GM23338 (cell line): ENCODE results near the gene TSSC4. TPM values are rescaled to one million over a fixed set of nuclear protein-coding genes. Genes with fewer than 3 reads are reported as not detected.

Source experiments
- ATAC-seq: fragments of 200-7000 bp; cut with Tn5 transposase; 3 replicates; pipeline ENCODE4 v1.9.1; 2020
- DNase-seq: peaks from one replicate; pipeline ENCODE4 v3.0.0-alpha.2; 2015; ENCODE audit warnings: low spot score
- H2AFZ ChIP-seq: fragments of 200-600 bp; sonication (generic); 2 replicates; pipeline ENCODE4 v1.8.0; 2016; ENCODE audit warnings: antibody characterized with exemption, mild to moderate bottlenecking, moderate library complexity
- H3F3A ChIP-seq: fragments of 200-600 bp; sonication (generic); replicated peaks from 2 replicates; pipeline ENCODE4 v1.8.0; 2017; ENCODE audit warnings: antibody characterized with exemption, mixed run types, low read depth
- H3K27ac ChIP-seq: fragments of 200-600 bp; sonication (generic); 2 replicates; pipeline ENCODE4 v1.6.1; 2016; ENCODE audit warnings: low read depth
- H3K27me3 ChIP-seq: fragments of 200-600 bp; sonication (generic); 2 replicates; pipeline ENCODE4 v1.8.0; 2016; ENCODE audit warnings: mild to moderate bottlenecking, mixed run types, moderate library complexity; ENCODE audit not compliant: insufficient read depth
- H3K36me3 ChIP-seq: fragments of 200-600 bp; sonication (generic); 2 replicates; pipeline ENCODE4 v1.8.0; 2016; ENCODE audit warnings: mild to moderate bottlenecking; ENCODE audit not compliant: insufficient read depth
- H3K4me1 ChIP-seq: fragments of 200-600 bp; sonication (generic); 2 replicates; pipeline ENCODE4 v1.8.0; 2016; ENCODE audit warnings: mild to moderate bottlenecking, moderate library complexity; ENCODE audit not compliant: insufficient read depth
- H3K4me2 ChIP-seq: fragments of 200-600 bp; sonication (generic); 2 replicates; pipeline ENCODE4 v1.7.1; 2017; ENCODE audit warnings: mixed run types
- H3K4me3 ChIP-seq: fragments of 200-600 bp; sonication (generic); 2 replicates; pipeline ENCODE4 v1.6.1; 2016; ENCODE audit warnings: mixed run types
- H3K79me2 ChIP-seq: fragments of 200-600 bp; sonication (generic); replicated peaks from 2 replicates; pipeline ENCODE4 v1.8.0; 2017; ENCODE audit warnings: mild to moderate bottlenecking; ENCODE audit not compliant: insufficient read depth
- H3K9me2 ChIP-seq: fragments of 200-600 bp; sonication (generic); 2 replicates; pipeline ENCODE4 v1.8.0; 2017; ENCODE audit not compliant: insufficient read depth
- H4K20me1 ChIP-seq: fragments of 200-600 bp; sonication (generic); replicated peaks from 2 replicates; pipeline ENCODE4 v1.8.0; 2017; ENCODE audit warnings: mild to moderate bottlenecking; ENCODE audit not compliant: insufficient read depth
- H3K27ac Mint-ChIP-seq: 2 replicates; pipeline ENCODE4 v1.8.0; 2020; ENCODE audit warnings: inconsistent platforms, mild to moderate bottlenecking, moderate library complexity, mixed read lengths
- H3K27me3 Mint-ChIP-seq: 3 replicates; pipeline ENCODE4 v1.8.0; 2022; ENCODE audit warnings: low read depth, mild to moderate bottlenecking, moderate library complexity, mixed read lengths, inconsistent platforms; ENCODE audit not compliant: insufficient read depth, poor library complexity
- H3K36me3 Mint-ChIP-seq: 3 replicates; pipeline ENCODE4 v1.8.0; 2021; ENCODE audit warnings: low read depth, mild to moderate bottlenecking, inconsistent platforms, moderate library complexity, mixed read lengths
- H3K4me1 Mint-ChIP-seq: 3 replicates; pipeline ENCODE4 v1.8.0; 2020; ENCODE audit warnings: mild to moderate bottlenecking, inconsistent platforms, mixed read lengths
- H3K4me3 Mint-ChIP-seq: 3 replicates; pipeline ENCODE4 v1.8.0; 2021; ENCODE audit warnings: moderate library complexity, mild to moderate bottlenecking, inconsistent platforms, mixed read lengths
- H3K9me3 Mint-ChIP-seq: 3 replicates; pipeline ENCODE4 v1.8.0; 2020; ENCODE audit warnings: moderate library complexity, mild to moderate bottlenecking, inconsistent platforms, mixed read lengths
- CREB1 ChIP-seq: fragments of 250-450 bp; sonication (Bioruptor Pico); IDR thresholded peaks from 2 replicates; pipeline ENCODE4 v1.5.0; 2020; ENCODE audit warnings: low read depth, mild to moderate bottlenecking, moderate library complexity
- ETS1 ChIP-seq: IDR thresholded peaks from 2 replicates; pipeline ENCODE4 v1.6.1; 2016; ENCODE audit warnings: antibody characterized with exemption
- EZH2 ChIP-seq: fragments of 200-600 bp; sonication (generic); IDR thresholded peaks from one replicate; pipeline ENCODE4 v1.8.0; 2017; ENCODE audit warnings: antibody characterized with exemption, mild to moderate bottlenecking, low read depth; ENCODE audit not compliant: unreplicated experiment
- EZH2phosphoT487 ChIP-seq: fragments of 200-600 bp; sonication (generic); IDR thresholded peaks from one replicate; pipeline ENCODE4 v1.8.1; 2018; ENCODE audit warnings: antibody characterized with exemption; ENCODE audit not compliant: unreplicated experiment
- JUNB ChIP-seq: IDR thresholded peaks from one replicate; pipeline ENCODE4 v1.6.1; 2016; ENCODE audit warnings: antibody characterized with exemption; ENCODE audit not compliant: unreplicated experiment
- NANOG ChIP-seq: IDR thresholded peaks from 2 replicates; pipeline ENCODE4 v1.6.1; 2016; ENCODE audit warnings: antibody characterized with exemption, borderline replicate concordance
- POLR2AphosphoS5 ChIP-seq: IDR thresholded peaks from 2 replicates; pipeline ENCODE4 v1.6.1; 2016; ENCODE audit warnings: antibody characterized with exemption, low read depth
- REST ChIP-seq: IDR thresholded peaks from one replicate; pipeline ENCODE4 v1.6.1; 2018; ENCODE audit warnings: antibody characterized with exemption; ENCODE audit not compliant: unreplicated experiment
- STAT1 ChIP-seq: IDR thresholded peaks from one replicate; pipeline ENCODE4 v1.6.1; 2016; ENCODE audit warnings: antibody characterized with exemption; ENCODE audit not compliant: unreplicated experiment
- ZNF114 ChIP-seq: fragments of 250-450 bp; sonication (Bioruptor Pico); IDR thresholded peaks from 2 replicates; pipeline ENCODE4 v1.5.0; 2020; ENCODE audit warnings: mild to moderate bottlenecking, moderate library complexity
- ZNF331 ChIP-seq: fragments of 250-450 bp; sonication (Bioruptor Pico); IDR thresholded peaks from 2 replicates; pipeline ENCODE4 v1.5.0; 2020; ENCODE audit warnings: low read depth, mild to moderate bottlenecking, moderate library complexity
- polyA plus RNA-seq: library from polyadenylated mRNA; unstranded; fragments of >200 nt; fragmentation: Nextera tagmentation; extraction: Ambion mirVana; gene quantifications from 2 replicates; pipeline ENCODE4 v1.2.1, GENCODE V29; 2016
- total RNA-seq: library from RNA; depleted of rRNA; stranded (reverse); fragments of >200 nt; shearing (Covaris generic); gene quantifications from 2 replicates; pipeline ENCODE4 v1.2.3, GENCODE V29; 2014

TSSC4 gene
- total and polyA plus RNA-seq, 2 experiments from 2014 or later = 27.5 to 44.3 TPM

GRCh38 chr11:2383852-2384804 is 16.4 kb upstream of the TSSC4 start:
- ATAC-seq (peak; percentile 52), DNase-seq (peak; percentile 69)
- H3F3A ChIP-seq = no peaks in the 10 kb centered on the region
- peaks cover 5% of the 10 kb centered on the region; the same call in 1 of the 2 replicates for H3K4me1 ChIP-seq
- H3K9me2 ChIP-seq = no peaks in the 10 kb centered on the region
- 0 out of 2 replicates have a peak overlapping the region, but pooled peaks have one; percentile 17 for H3K4me3 ChIP-seq
- Mint-ChIP-seq H3K9me3 (no peaks in the 10 kb centered on the region), H3K4me1 (peaks cover 20% of the 10 kb centered on the region), H3K36me3 (no peaks in the 10 kb centered on the region; the same call in 2 of the 3 replicates), H3K27ac (no peak overlapping the region), H3K27me3 (peaks cover 7% of the 10 kb centered on the region), H3K4me3 (no peak overlapping the region)
- H3K27me3 ChIP-seq = no peaks in the 10 kb centered on the region
- H3K4me2 ChIP-seq = 0 out of 2 replicates have a peak overlapping the region, but pooled peaks have one; percentile 57
- TF ChIP-seq JUNB (no peak), REST (no peak), ZNF114 (CRISPR knock-in tag) (no peak), NANOG (no peak), STAT1 (no peak), ZNF331 (CRISPR knock-in tag) (no peak), EZH2 (no peak), POLR2AphosphoS5 (no peak)
- H3K36me3 ChIP-seq = no peaks in the 10 kb centered on the region
- H3K27ac ChIP-seq = no peak overlapping the region
- H4K20me1 ChIP-seq = peaks cover 43% of the 10 kb centered on the region
- peaks cover 90% of the 10 kb centered on the region for H3K79me2 ChIP-seq
- no peak overlapping the region for H2AFZ ChIP-seq

GRCh38 chr11:2385156-2386151 is 15.1 kb upstream of the TSSC4 start:
- H2AFZ ChIP-seq = no peak overlapping the region
- Mint-ChIP-seq H3K27me3 (peaks cover 7% of the 10 kb centered on the region), H3K9me3 (no peaks in the 10 kb centered on the region), H3K4me1 (peaks cover 31% of the 10 kb centered on the region), H3K36me3 (no peaks in the 10 kb centered on the region; the same call in 2 of the 3 replicates), H3K4me3 (no peak overlapping the region), H3K27ac (no peak overlapping the region)
- peaks cover 32% of the 10 kb centered on the region for H4K20me1 ChIP-seq
- no peaks in the 10 kb centered on the region for H3F3A ChIP-seq
- ATAC-seq (no peak), DNase-seq (no peak)
- H3K4me1 ChIP-seq = peaks cover 5% of the 10 kb centered on the region; the same call in 1 of the 2 replicates
- no peaks in the 10 kb centered on the region for H3K36me3 ChIP-seq
- no peak overlapping the region for H3K27ac ChIP-seq
- no peaks in the 10 kb centered on the region for H3K27me3 ChIP-seq
- H3K4me3 ChIP-seq = no peak overlapping the region
- peaks cover 89% of the 10 kb centered on the region for H3K79me2 ChIP-seq
- H3K4me2 ChIP-seq = no peak overlapping the region
- no peaks in the 10 kb centered on the region for H3K9me2 ChIP-seq
- no peak for TF ChIP-seq REST
- no peak for TF ChIP-seq EZH2phosphoT487
- no peak for TF ChIP-seq ETS1
- TF ChIP-seq NANOG = no peak
- TF ChIP-seq ZNF114 (CRISPR knock-in tag) = no peak
- TF ChIP-seq STAT1 = no peak
- no peak for TF ChIP-seq JUNB
- no peak for TF ChIP-seq CREB1
- no peak for TF ChIP-seq POLR2AphosphoS5
